ENCODE data around the gene DBI.

The DBI gene

DNA sequence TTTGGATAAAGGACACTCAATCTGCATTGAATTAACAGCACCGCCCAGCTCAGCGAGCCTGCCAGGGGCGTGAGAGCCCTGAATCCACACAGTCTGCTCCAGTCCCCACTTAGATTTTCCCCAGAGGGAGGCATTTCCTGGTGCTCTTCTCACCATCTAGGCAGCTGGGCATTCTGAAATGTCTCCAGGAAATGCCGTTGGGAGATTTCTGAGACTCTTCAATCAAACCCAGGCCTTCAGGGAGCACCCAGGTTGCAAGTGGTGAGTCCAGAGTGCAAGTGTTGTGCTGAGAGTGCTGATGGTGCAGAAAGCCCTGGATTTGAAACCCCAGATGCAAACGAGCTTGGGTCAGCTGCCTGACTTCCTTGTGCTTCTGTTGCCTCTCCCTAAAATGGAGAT is 41.4 kb downstream of the DBI start:
- H3K4me1 Mint-ChIP-seq = peaks cover 5% of the 10 kb centered on the region
- H3K9me3 Mint-ChIP-seq = peaks cover 8% of the 10 kb centered on the region
- H3K27ac Mint-ChIP-seq = peak overlapping the region in 1 of 3 experiments; percentile 52
- TF ChIP-seq, protein P1, sequence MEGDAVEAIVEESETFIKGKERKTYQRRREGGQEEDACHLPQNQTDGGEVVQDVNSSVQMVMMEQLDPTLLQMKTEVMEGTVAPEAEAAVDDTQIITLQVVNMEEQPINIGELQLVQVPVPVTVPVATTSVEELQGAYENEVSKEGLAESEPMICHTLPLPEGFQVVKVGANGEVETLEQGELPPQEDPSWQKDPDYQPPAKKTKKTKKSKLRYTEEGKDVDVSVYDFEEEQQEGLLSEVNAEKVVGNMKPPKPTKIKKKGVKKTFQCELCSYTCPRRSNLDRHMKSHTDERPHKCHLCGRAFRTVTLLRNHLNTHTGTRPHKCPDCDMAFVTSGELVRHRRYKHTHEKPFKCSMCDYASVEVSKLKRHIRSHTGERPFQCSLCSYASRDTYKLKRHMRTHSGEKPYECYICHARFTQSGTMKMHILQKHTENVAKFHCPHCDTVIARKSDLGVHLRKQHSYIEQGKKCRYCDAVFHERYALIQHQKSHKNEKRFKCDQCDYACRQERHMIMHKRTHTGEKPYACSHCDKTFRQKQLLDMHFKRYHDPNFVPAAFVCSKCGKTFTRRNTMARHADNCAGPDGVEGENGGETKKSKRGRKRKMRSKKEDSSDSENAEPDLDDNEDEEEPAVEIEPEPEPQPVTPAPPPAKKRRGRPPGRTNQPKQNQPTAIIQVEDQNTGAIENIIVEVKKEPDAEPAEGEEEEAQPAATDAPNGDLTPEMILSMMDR (IDR thresholded peaks at IDR 0.05; ENCODE audit: unreplicated experiment in 3 of 3) = no peak
- no peaks in the 10 kb centered on the region for H3K36me3 Mint-ChIP-seq (ENCODE audit: low read depth)
- H3K4me3 Mint-ChIP-seq = no peak overlapping the region
- H3K27me3 Mint-ChIP-seq (ENCODE audit: low read depth) = peaks cover 5% of the 10 kb centered on the region

DNA sequence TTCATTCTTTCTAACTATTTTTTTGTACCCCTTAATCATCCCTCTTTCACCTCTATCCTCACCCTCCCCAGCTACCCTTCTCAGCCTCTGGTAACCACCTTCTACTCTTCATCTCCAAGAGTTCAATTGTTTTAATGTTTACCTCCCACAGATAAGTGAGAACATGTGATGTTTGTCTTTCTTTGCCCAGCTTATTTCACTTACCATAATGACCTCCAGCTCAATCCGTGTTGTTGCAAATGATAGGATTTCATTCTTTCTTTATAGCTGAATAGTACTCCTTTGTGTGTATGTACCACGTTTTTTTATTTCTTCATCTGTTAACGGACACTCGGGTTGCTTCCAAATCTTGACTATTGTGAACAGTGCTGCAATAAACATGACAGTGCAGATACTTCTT is 42.7 kb downstream of the DBI start:
- H3K27me3 Mint-ChIP-seq (ENCODE audit: low read depth) = peaks cover 5% of the 10 kb centered on the region
- TF ChIP-seq, protein P1 (IDR thresholded peaks at IDR 0.05; ENCODE audit: unreplicated experiment in 3 of 3) = no peak
- peaks cover 5% of the 10 kb centered on the region for H3K4me1 Mint-ChIP-seq
- H3K4me3 Mint-ChIP-seq = no peak overlapping the region
- H3K9me3 Mint-ChIP-seq = peaks cover 14% of the 10 kb centered on the region
- H3K36me3 Mint-ChIP-seq (ENCODE audit: low read depth) = no peaks in the 10 kb centered on the region
- H3K27ac Mint-ChIP-seq = no peak overlapping the region

DNA sequence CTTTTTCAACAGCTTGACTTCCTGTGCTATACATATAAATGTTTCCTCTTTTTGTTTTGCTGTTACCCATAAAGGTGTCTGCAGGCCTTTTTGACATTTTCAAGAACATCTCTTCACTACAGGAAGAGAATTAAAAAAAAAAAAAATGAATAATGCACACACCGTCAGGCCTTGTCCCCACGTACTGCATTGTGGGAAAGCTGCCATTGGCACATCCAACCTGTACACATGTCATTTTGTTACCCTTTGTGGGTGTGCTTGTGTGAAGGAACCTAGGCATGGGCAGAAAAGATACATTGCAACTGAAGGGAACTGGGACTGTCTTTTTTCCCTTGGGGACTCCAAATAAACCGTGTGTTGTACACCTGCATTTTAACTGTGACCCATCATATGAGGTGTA is 48.1 kb downstream of the DBI start:
- H3K9me3 Mint-ChIP-seq = peaks cover 20% of the 10 kb centered on the region
- H3K27me3 Mint-ChIP-seq (ENCODE audit: low read depth) = no peaks in the 10 kb centered on the region
- H3K4me1 Mint-ChIP-seq = peaks cover 3% of the 10 kb centered on the region
- no peak overlapping the region for H3K4me3 Mint-ChIP-seq
- no peak overlapping the region for H3K27ac Mint-ChIP-seq
- TF ChIP-seq, protein P1 (IDR thresholded peaks at IDR 0.05; ENCODE audit: unreplicated experiment in 3 of 3) = no peak
- H3K36me3 Mint-ChIP-seq (ENCODE audit: low read depth) = no peaks in the 10 kb centered on the region

DNA sequence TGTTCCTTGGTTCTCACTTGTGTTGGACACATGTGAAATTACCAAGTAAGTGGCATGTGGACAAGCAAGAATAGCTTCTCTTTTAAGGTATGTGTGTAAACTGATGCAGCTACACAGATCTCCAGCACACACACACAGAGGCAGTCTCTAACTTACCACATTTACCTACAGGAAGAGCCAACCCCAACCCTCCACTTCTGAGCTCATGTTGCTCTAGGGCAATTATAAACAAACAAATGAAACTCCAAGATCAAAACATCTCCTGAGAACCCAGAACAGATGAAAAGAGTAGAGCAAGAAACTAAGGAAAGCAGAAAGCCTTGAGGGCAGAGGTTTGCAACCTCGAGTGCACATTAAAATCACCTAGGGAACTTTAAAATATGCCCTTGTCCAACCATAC is 48.9 kb downstream of the DBI start:
- Mint-ChIP-seq H3K27me3 (ENCODE audit: low read depth) (no peaks in the 10 kb centered on the region), H3K9me3 (peaks cover 19% of the 10 kb centered on the region), H3K4me3 (no peak overlapping the region), H3K27ac (no peak overlapping the region), H3K36me3 (ENCODE audit: low read depth) (no peaks in the 10 kb centered on the region), H3K4me1 (peaks cover 8% of the 10 kb centered on the region)
- TF ChIP-seq, protein P1 (IDR thresholded peaks at IDR 0.05; ENCODE audit: unreplicated experiment in 3 of 3) = no peak

DNA sequence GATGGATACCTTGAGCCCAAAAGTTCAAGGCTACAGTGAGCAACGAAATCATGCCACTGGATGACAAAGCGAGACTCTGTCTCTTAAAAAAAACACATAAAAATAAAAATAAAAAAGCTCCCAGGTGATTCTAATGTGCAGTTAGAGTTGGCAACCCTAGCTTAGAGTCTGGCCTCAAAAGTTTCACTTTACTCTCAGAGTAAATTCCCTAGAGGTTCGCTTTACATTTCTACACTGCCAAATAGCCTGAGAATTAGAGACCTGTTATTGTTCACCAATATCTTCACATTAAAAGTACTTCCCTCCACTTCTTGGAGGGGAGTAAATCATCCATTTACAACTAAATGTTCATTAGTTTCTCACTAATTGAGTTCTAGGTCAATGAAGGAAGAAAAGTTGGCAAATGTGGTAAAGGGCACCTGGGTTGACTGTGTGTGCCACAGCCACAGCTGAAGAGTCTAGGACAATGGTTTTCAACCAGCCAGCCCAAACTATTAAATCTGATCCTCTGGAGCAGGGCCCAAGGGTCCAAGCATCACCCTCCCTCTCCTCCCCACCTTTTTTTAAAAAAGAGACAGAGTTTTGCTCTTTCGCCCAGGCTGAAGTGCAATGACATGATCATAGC is 49.6 kb downstream of the DBI start:
- Mint-ChIP-seq H3K4me1 (peaks cover 8% of the 10 kb centered on the region), H3K9me3 (peaks cover 17% of the 10 kb centered on the region), H3K36me3 (ENCODE audit: low read depth) (no peaks in the 10 kb centered on the region), H3K4me3 (no peak overlapping the region), H3K27me3 (ENCODE audit: low read depth) (no peaks in the 10 kb centered on the region), H3K27ac (no peak overlapping the region)
- TF ChIP-seq, protein P1 (IDR thresholded peaks at IDR 0.05; ENCODE audit: unreplicated experiment in 3 of 3) = no peak

DNA sequence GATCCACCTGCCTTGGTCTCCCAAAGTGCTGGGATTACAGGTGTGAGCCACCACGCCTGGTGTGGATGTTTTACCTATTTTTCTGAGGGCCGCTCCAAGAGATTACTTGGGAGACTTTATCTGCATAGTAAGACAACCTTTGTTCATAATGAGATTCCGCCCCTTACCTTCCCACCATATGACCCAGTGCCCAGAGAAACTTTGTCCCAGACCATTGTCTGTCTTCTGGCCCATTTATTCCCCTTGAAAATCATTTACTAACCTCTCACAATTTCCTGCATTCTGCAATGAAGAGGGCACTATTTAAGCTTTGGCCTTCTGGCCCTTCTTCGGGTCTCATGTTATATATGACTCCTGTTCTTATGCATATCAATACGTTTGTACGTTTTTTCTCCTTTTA is 51.1 kb downstream of the DBI start:
- Mint-ChIP-seq H3K36me3 (ENCODE audit: low read depth) (peaks cover 7% of the 10 kb centered on the region), H3K27me3 (ENCODE audit: low read depth) (peaks cover 4% of the 10 kb centered on the region), H3K27ac (peak overlapping the region in 1 of 3 experiments; percentile 31), H3K4me1 (peaks cover 14% of the 10 kb centered on the region), H3K9me3 (peaks cover 19% of the 10 kb centered on the region), H3K4me3 (no peak overlapping the region)
- TF ChIP-seq, protein P1 (IDR thresholded peaks at IDR 0.05; ENCODE audit: unreplicated experiment in 3 of 3) = no peak
